Endometrium (tissue), 2 donors: ENCODE results near the gene CYP4F8.

Source experiments
- FAIRE-seq: peaks from 2 replicates; lab custom pipeline; 2012; peaks lifted over from hg19 to GRCh38; lab: Jason Lieb, UNC
- donor health status: control.
- donor health status: control.

CYP4F8 gene

DNA sequence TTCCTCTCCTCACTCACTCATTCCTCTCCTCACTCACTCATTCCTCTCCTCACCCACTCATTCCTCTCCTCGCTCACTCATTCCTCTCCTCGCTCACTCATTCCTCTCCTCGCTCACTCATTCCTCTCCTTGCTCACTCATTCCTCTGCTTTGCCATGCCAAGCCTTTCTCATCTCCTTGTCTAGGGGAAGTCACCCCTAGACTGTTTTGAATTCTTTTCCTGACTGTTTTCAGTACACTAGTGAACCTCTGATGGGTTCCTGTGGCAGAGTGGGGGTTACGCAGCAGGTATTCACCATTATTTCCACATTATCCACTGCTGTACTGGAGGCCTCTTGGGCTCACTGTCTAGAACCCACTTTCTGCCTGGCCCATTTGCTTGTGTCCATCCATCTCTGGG is 1.2 kb downstream of the CYP4F8 start:
- no peak for FAIRE-seq

DNA sequence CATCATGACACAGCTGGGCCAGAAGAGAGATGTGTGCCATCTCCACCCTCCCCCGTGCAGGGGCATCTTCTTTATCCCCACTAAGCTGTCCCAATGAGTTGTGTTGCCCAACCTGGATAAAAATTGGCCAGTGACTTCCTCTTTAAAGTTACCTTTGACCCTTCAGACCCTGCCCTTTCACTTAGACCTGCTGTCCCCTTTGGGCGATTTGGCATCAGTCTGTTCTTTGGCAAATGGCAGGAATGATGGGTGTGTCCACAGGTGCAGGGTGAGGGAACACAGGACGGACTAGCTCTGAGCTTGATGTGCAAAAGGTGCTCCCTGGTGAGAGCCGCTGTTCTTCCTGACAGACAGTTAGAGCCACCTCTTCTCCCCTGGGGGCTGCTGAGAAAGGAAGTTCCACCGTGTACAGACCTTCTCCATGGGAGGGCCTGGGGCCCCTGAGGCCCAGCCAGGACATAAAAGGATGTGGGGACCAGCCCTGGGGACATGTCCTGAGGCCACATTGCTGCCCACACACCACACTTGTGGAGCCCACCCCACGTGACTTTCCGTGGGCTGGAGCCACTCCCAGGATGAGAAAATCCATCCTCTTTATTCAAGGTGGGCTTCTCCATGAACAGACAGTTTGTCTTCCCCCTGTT is 1.7 kb downstream of the CYP4F8 start:
- no peak for FAIRE-seq

DNA sequence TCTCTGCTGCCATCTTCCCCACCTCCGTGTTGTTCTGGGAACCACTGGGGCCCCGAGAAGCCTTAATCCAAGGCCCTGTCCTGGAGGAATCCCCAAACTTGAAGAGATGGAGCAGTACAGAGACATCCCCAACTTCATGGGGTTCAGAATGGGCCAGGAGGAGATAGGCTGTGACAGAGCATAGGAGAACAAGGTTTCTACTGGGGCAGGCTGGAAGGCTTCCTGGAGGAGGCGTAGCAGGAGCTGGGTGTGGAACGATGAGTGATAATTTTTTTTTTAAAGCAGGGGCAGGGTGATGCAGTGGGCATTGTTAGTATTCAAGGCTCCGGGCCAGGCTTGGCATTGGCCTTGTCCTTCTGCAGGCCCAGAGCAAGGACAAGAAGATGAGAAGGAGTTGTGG is 3.3 kb downstream of the CYP4F8 start:
- no peak for FAIRE-seq

DNA sequence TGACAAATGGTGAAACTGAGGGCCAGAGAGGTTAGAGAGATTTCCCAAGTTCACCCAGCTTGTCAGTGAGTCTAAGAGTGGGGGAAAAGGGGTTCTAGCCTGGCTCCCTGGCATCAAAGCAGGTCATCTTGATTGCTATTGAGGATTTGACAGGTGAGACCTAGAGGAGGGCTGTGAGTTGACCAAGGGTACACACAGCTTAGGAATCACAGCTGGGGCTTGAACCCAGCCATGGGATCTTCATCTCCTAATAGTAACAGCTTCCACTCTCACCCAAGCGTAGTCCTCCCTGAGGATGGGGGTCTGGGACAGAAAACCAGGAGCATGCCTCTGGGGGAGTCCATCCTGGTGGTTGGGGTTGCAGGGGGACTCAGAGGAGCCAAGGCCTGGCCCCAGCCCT is 6.8 kb downstream of the CYP4F8 start:
- FAIRE-seq, result no peak

DNA sequence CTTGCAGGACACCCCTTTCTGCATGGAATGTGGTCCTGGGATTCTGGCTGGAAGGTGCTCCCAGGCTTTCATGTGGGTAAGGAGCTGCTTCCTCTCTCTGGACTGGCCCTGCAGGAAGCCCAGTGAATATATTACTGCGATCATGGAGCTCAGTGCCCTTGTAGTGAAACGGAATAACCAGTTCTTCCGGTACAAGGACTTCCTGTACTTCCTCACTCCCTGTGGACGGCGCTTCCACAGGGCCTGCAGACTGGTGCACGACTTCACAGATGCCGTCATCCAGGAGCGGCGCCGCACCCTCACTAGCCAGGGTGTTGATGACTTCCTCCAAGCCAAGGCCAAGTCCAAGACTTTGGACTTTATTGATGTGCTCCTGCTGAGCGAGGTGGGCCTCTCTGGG is 8.0 kb downstream of the CYP4F8 start:
- no peak for FAIRE-seq

DNA sequence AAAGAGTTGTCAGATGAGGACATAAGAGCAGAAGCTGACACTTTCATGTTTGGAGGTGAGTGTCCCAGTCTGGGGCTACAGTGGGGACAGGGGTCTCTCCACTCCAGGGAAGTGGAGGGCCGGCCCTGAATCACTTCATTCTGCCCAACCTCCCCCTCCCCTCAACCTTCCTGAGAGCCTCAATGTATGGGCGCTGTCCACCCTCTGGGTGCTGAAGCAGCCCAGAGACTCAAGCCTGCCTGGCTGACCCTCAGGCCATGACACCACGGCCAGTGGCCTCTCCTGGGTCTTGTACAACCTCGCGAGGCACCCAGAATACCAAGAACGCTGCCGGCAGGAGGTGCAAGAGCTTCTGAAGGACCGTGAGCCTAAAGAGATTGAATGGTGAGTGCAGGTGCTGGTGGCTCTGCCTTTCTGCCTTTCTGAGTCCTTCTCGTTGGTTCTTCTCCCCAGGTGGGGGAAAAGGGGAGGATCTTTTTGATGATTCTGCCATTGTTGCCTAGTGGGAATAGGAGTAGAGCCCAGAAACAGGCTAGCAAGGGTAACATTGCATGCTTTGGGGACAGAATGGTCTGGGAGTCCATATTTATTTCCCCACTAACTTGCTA is 8.8 kb downstream of the CYP4F8 start:
- no peak for FAIRE-seq

DNA sequence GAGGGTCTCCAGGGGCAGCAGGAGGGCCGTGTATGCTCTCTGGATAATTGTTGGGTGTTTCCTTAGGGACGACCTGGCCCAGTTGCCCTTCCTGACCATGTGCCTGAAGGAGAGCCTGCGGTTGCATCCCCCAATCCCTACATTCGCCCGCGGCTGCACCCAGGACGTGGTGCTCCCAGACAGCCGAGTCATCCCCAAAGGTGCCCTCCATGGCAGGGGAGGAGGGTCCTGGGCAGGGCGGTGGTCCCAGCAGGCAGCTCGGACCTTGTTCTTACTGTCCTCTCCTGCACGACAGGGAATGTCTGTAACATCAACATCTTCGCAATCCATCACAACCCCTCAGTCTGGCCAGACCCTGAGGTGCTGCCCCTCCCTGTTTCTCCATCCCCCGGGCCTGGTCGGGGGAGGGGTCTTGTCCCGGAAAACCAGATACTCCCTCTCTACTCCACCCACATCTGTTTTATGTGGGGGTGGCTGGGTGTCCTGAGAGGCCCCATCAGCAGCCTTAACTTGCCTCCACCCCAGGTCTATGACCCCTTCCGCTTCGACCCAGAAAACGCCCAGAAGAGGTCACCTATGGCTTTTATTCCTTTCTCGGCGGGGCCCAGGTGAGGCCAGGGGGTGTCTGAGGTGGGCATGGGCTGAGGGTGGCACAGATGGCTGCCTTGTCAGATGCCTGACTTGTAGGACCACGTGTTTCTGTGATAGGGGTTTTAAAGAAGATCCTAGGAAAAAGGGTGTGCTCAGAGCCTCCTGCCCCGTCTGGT is 13.4 kb downstream of the CYP4F8 start:
- no peak for FAIRE-seq

DNA sequence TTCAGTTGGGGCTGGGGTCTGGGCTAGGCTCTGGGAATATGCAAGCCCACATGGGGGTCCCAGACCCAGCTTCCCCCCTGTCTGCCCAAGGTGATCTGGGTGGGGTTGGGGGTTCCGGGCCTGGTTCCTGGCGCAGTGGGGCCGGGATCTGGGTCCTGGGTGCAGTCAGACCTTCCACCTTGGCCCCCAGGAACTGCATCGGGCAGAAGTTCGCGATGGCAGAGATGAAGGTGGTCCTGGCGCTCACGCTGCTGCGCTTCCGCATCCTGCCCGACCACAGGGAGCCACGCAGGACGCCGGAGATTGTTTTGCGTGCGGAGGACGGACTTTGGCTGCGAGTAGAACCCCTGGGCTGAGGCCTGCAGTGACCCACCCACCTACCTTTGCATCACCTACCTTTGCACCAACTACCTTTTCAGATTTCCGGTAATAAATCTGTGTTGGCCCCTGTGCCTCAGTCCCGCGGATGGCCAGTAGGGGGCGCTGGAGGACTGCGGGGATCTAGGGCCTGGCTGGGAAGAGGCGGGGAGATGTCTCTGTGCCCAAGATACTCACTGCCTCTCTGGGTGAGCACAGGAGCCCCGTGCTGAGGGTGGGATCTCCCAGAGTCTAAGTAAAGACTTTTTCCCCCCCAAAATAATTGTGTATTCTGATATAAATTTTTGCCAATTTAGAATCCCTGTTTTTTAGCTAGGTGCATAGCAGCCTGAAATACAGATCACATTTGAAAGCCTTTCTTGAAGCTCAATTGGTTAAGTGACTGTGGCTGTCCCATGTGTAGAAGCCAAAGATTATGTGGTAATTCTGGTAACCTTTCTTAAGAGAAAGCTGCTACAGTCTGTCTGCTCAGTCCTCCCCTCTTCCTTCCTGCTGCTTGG is 14.2 kb downstream of the CYP4F8 start:
- no peak for FAIRE-seq

DNA sequence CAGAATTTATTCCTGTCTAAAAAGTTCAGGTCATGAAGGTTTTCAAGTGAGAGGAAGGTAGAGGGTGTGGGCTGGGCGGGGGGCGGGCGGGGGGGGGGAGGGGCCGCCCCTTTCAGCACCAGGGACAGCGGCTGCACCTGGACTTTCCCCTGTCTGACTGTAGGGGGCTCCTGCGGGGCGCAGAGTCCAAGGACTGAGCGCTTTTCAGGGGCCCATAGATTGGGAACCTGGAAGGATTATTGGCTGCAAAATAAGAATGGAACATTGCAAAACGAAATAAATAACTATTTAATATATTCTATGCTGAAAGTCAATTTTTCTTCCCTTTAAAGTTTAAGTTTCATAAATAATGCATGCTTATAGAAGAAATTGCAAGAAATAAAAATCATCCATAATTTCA is 16.8 kb downstream of the CYP4F8 start:
- FAIRE-seq, result no peak

DNA sequence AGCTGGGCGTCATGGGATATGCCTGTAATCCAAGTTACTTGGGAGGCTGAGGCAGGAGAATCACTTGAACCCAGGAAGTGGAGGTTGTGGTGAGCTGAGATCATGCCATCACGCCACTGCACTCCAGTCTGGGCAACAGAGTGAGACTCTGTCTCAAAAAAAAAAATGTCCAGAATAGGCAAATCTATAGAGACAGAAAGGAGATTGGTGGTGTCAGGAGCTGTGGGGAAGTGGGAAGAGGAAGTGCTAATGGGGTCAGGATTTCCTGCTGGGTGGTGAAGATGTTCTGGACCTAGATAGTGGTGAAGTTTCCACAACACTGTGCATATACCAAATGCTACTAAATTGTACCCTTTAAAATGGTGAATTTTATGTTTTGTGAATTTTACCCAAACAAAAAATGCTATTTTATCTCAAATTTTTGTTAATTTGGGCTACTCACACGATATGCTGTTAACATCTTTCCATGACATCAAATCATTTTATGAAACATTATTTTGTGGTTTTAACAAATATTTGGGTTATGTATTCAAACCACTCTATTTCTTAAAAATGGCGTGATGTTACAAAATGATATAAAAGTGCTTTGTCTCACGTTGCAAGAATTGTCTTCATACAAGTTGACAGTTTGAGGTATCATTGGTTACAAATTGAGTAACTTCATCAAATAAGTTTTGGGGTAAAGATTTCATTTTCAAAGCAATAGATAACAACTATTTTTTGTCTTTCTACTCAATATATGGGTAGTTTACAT is 18.2 kb downstream of the CYP4F8 start:
- FAIRE-seq, result no peak

DNA sequence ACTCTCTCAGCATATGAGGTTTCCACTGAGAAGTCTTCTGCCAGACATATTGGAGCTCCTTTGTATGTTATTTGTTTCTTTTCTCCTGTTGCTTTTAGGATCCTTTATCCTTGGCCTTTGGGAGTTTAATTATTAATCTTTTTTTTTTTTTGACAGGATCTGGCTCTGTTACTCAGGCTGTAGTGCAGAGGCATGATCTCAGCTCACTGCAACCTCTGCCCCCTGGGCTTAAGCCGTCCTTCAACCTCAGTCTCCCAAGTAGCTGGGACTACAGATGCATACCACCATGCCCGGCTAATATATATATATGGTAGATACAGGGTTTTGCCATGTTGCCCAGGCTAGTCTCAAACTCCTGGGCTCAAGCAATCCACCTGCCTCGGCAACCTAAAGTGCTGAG is 19.1 kb downstream of the CYP4F8 start:
- FAIRE-seq, result no peak

DNA sequence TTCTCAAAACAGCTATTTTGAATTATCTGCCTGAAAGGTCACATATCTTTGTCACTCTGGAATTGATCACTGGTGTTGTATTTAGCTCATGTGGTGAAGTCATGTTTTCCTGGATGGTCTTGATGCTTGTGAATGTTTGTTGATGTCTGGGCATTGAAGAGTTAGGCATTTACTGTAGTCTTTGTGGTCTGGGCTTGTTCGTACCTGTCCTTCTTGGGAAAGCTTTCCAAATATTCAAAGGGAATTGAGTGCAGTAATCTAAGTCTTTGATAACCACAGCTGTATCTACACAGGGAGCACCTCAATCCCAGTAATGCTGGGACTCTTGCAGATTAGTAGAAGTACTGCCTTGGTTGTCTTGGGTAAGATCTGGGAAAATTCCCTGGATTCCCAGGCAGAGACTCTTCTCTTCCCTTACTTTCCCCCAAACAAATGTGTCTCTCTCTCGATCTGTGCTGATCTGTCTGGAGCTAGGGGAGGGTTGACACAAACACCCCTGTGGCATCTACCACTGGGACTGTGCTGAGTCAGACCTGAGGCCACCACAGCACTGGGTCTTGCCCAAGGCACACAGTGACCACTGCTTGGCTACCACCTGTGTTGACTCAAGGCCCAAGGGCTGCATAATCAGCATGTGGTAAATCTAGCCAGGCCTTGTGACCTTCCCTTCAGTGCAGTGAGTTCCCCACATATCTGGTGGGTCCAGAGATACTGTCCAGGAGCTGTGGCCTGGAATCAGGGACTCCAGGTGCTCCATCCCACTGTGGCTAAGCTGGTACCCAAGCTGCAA is 20.2 kb downstream of the CYP4F8 start:
- FAIRE-seq, result no peak

DNA sequence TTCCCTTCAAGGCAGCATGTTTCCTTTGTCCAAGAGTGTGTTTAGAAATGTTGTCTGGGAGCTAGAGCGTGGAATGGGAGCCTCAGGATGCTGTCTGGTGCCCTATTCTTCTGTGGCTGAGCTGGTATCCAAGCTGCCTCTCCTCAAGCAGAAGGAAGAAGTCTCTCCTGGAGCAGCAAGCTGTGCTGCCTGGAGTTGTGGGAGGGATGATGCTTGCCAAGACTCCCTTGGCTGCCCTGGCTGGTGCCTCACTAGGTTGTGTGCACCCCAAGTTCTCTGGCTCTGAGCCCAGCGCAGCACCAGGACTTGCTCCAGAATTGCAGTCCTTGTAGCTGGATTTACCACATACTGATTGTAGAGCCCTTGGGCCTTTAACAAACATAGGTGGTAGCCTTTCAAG is 21.0 kb downstream of the CYP4F8 start:
- FAIRE-seq, result no peak

DNA sequence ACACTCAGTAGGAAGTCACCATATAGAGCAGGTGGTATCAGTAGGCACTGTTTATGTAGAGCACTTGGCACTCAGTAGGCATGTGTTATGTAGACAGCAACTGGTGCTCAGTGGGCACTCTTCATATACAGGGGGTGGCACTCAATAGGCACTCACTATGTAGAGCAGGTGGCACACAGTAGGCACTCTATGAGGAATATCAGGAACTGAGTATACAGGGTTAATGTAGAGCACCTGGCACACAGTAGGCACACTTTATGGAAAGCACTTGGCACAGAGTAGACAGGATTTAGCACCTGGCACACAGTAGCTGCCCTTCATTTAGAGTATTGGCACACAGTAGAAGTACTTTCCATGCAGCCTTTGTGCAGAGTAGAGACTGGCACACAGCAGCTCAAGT is 24.6 kb downstream of the CYP4F8 start:
- no peak for FAIRE-seq

DNA sequence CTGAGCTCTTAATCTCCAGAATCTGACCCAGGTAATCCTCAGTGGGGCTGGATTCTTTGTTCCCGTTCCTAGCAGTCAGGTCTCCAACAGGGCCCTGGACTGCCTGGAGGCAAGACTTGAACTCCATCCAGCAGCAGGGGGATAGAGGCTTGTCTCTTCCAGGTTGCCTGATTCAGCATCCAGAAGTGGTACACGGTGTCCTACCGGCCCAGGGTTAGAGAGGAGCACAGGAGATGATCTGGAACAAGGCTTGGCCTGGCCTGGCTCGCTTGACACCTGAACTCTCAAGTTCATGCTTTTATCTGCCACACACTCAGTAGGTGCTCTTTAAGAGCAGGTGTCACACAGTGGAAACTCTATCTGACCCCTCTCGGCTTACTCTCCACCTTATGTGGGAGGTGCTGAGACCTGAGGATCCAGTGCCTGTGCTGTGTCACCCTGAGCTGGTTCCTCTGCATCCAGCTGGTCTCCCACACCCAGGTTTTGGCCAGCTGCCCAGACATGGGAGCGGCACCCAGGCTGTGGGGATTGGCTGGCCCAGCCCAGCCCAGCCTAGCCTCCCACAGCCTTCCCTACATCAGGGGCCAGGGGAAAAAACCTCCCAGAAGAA is 25.4 kb downstream of the CYP4F8 start, which contains the start of gene CYP4F3:
Gene CYP4F3 (plus strand): TSS at position 604 of the 610 bp plus-strand sequence. CDS start 519 bp downstream, outside the sequence.
- no peak for FAIRE-seq

DNA sequence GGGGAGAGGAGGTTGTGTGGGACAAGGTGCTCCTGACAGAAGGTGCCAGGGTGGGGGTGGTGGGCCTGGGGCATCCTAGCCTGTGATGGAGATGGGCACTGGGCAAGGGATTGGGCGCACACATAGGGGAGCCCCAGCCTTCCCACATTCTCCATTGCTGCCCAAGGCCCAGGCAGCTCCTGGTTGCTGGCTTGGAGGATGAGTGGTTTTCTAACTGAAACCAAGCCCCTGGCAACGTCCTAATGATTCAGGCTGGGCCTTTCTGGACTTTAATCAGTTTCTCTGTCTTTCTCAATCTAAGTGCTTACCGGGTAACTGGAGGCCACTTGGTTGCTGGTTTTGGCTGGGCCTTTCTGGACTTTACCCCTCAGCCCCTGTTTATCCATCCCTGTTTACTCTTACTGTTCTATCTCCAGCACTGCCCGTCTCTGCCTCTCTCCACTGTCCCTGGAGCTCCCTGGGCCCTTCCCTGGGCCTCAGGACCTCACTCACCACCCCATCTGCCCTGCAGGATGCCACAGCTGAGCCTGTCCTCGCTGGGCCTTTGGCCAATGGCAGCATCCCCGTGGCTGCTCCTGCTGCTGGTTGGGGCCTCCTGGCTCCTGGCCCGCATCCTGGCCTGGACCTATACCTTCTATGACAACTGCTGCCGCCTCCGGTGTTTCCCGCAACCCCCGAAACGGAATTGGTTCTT is 26.0 kb downstream of the CYP4F8 start:
- no peak for FAIRE-seq

DNA sequence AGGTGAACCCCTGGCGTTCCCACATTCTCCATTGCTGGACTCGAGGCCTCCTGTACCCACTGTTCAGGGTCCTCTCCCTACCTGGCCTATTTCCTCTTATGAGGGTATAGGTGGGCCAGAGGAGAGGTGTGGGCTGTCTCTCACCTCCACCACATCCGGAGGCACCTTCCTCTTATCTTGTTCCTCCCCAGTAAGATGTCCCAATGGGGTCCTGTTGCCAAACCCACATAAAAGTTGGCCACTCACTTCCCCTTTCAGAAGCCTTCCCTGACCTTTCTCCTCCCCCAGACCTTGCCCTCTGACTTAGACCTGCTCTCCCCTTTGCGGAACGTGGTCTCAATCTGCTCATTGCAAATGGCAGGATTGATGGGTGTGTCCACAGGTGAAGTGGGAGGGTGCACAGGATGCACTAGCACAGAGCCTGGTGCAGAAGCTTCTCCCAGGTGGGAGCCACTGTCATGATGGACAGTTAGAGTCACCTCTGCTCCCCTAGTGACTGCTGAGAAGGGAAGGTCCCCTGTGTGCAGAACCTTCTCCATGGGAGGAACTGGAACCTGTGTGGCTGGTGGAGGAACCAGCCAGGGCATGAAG is 27.0 kb downstream of the CYP4F8 start:
- no peak for FAIRE-seq

DNA sequence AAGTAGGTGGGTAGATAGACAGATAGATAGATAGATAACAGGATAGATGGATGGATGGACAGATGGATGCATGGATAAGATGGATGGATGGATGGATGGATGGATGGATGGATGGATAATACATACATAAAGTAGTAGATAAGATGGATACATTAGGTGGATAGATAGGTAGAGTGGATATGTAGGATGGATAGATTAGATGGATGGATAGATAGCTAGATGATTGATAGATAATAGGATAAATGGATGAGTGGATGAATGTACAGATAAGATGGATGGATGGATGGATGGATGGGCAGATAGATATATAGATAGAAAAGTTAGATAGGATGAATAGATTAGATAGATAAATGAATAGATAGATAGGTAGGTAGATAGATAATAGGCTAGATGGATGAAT is 27.8 kb downstream of the CYP4F8 start:
- FAIRE-seq, result no peak

DNA sequence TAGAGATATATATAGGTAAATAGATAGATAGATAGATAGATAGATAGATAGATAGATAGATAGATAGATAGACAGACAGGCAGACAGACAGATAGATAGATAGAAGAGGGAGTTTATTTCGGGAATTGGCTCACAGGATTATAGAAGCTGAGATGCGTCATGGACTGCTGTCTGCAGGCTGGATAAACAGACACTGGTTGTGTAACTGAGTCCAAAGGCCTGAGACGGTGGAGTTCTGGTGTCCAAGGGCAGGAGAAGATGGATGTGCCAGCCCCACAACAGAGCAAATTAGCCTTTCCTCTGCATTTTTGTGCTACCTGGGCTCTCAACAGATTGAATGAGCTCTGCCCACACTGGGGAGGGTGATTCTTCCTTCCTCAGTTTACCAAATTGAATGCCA is 28.4 kb downstream of the CYP4F8 start:
- no peak for FAIRE-seq
